ENCODE results near the gene SELENOV. TPM values are rescaled to one million over a fixed set of nuclear protein-coding genes. Genes with fewer than 3 reads are reported as not detected.

Gene SELENOV
- total RNA-seq, 1 donor from 2014 or later, result not detected

DNA sequence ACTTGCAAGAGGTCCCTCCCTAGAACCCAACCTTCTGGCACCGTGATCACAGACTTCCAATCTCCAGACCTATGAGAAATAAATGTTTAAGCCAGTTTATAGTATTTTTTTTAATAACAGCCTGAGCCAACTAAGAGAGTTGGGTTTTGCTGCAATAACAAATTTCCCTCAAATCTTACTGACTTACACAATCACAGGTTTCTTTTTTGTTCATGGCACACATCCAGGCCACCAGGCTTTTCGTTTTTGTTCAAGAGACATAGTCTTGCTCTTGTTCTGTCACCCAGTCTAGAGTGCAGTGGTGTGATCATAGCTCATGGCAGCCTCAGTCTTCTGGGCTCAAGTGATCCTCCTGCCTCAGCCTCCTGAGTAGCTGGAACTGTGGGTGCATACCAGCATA, 2.0 kb upstream of the SELENOV start:
- Mint-ChIP-seq H3K27me3 (ENCODE audit: low read depth) (peaks cover 38% of the 10 kb centered on the region), H3K9me3 (ENCODE audit: low read depth) (no peaks in the 10 kb centered on the region), H3K36me3 (ENCODE audit: low read depth) (peaks cover 5% of the 10 kb centered on the region), H3K4me3 (ENCODE audit: unreplicated experiment) (no peak overlapping the region), H3K4me1 (ENCODE audit: low read depth) (peaks cover 16% of the 10 kb centered on the region), H3K27ac (ENCODE audit: unreplicated experiment) (no peak overlapping the region)
- TF ChIP-seq, protein P1, sequence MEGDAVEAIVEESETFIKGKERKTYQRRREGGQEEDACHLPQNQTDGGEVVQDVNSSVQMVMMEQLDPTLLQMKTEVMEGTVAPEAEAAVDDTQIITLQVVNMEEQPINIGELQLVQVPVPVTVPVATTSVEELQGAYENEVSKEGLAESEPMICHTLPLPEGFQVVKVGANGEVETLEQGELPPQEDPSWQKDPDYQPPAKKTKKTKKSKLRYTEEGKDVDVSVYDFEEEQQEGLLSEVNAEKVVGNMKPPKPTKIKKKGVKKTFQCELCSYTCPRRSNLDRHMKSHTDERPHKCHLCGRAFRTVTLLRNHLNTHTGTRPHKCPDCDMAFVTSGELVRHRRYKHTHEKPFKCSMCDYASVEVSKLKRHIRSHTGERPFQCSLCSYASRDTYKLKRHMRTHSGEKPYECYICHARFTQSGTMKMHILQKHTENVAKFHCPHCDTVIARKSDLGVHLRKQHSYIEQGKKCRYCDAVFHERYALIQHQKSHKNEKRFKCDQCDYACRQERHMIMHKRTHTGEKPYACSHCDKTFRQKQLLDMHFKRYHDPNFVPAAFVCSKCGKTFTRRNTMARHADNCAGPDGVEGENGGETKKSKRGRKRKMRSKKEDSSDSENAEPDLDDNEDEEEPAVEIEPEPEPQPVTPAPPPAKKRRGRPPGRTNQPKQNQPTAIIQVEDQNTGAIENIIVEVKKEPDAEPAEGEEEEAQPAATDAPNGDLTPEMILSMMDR (IDR thresholded peaks at IDR 0.05), result no peak
- no peak for DNase-seq (ENCODE audit: low spot score)

DNA sequence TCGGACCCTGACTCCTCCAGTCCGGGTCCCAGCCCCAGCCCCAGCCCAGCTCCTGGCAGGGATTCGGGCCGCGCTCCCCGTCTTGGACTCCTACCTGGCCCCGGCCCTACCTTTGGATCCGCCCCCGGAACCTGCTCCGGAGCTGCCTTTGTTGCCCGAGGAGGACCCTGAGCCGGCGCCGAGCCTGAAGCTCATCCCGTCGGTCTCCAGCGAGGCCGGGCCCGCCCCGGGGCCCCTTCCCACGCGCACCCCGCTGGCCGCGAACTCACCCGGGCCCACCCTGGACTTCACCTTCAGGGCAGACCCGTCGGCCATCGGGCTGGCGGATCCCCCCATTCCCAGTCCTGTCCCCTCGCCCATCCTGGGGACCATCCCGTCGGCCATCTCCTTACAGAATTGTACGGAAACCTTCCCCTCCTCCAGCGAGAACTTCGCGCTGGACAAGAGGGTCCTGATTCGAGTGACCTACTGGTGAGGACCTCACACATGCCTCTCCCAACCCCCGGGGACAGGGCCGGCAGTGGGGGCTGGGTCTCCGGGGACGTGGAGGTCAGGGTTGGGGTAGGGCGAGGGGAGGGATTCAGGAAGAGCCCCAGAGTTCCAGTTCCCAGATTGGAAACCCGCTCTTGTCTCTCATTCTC, 732 bp downstream of the SELENOV start:
- peak overlapping the region; percentile 49 for H3K27ac Mint-ChIP-seq (ENCODE audit: unreplicated experiment)
- TF ChIP-seq, protein P1 (IDR thresholded peaks at IDR 0.05), result no peak
- H3K9me3 Mint-ChIP-seq (ENCODE audit: low read depth), result no peaks in the 10 kb centered on the region
- peaks cover 5% of the 10 kb centered on the region for H3K36me3 Mint-ChIP-seq (ENCODE audit: low read depth)
- H3K4me1 Mint-ChIP-seq (ENCODE audit: low read depth), result peaks cover 14% of the 10 kb centered on the region
- peak; percentile 90 for DNase-seq (ENCODE audit: low spot score)
- peaks cover 41% of the 10 kb centered on the region for H3K27me3 Mint-ChIP-seq (ENCODE audit: low read depth)
- H3K4me3 Mint-ChIP-seq (ENCODE audit: unreplicated experiment), result peak overlapping the region; percentile 58

DNA sequence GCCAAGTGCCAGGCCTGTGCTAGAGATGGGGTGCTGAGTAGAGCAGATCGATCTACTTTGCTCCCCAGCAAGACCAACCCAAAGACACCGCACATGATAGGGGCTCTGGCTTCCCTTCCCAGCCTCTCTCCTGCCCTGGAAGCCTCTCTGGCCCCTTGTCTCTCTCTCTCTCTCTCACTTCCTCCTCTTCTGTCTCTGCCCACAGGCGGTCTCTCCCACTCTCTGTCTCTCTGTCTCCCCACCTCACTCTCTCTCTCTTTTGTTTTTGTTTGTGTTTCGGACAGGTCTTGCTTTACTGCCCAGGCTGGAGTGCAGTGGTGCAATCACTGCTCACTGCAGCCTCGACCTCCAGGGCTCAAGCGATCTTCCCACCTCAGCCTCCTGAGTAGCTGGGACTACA, 1.3 kb downstream of the SELENOV start:
- Mint-ChIP-seq H3K27me3 (ENCODE audit: low read depth) (peaks cover 41% of the 10 kb centered on the region), H3K9me3 (ENCODE audit: low read depth) (no peaks in the 10 kb centered on the region), H3K4me3 (ENCODE audit: unreplicated experiment) (peak overlapping the region; percentile 6), H3K27ac (ENCODE audit: unreplicated experiment) (no peak overlapping the region), H3K36me3 (ENCODE audit: low read depth) (peaks cover 5% of the 10 kb centered on the region), H3K4me1 (ENCODE audit: low read depth) (peaks cover 14% of the 10 kb centered on the region)
- TF ChIP-seq, protein P1 (IDR thresholded peaks at IDR 0.05), result no peak
- peak; percentile 17 for DNase-seq (ENCODE audit: low spot score)

DNA sequence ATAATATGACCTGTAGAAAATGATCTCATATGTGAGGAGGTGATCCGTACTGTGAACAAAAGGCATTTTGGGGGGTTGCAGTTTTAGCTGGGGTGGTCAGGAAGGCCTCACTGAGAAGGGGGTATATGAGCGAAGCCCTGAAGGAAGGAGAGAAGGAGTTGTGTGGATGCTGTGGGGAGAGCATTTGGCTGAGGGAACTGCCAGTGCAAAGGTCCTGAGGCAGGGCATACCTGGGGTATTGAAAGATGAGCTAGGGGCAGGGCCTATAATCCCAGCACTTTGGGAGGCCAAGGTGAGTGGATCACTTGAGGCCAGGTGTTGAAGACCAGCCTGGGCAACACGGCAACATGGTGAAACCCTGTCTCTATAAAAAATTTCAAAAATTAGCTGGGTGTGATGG, 2.5 kb downstream of the SELENOV start:
- peaks cover 39% of the 10 kb centered on the region for H3K27me3 Mint-ChIP-seq (ENCODE audit: low read depth)
- no peak overlapping the region for H3K27ac Mint-ChIP-seq (ENCODE audit: unreplicated experiment)
- H3K4me3 Mint-ChIP-seq (ENCODE audit: unreplicated experiment), result no peak overlapping the region
- peaks cover 14% of the 10 kb centered on the region for H3K4me1 Mint-ChIP-seq (ENCODE audit: low read depth)
- peaks cover 5% of the 10 kb centered on the region for H3K36me3 Mint-ChIP-seq (ENCODE audit: low read depth)
- DNase-seq (ENCODE audit: low spot score), result no peak
- TF ChIP-seq, protein P1 (IDR thresholded peaks at IDR 0.05), result no peak
- H3K9me3 Mint-ChIP-seq (ENCODE audit: low read depth), result no peaks in the 10 kb centered on the region

DNA sequence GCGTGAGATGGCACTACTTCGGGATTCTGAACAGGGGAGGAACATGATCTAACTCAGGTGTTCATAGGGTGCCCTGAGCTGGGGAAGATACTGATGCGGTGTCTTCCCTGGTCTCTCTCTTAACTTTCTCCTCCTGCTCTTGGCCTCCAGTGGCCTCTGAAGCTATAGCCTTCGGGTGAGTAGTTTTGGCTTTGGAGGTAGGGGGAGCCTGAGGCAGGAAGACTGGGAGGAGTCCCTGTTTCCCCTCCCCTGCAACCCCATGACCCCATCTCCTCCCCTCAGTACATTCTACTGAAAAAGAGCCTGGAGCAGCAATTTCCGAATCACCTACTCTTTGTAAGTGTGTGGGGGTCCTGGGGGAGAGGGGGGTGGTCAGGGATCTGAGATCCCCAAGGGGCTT, 3.5 kb downstream of the SELENOV start:
- H3K4me3 Mint-ChIP-seq (ENCODE audit: unreplicated experiment), result no peak overlapping the region
- H3K27ac Mint-ChIP-seq (ENCODE audit: unreplicated experiment), result no peak overlapping the region
- peaks cover 14% of the 10 kb centered on the region for H3K4me1 Mint-ChIP-seq (ENCODE audit: low read depth)
- H3K27me3 Mint-ChIP-seq (ENCODE audit: low read depth), result peaks cover 35% of the 10 kb centered on the region
- DNase-seq (ENCODE audit: low spot score), result no peak
- no peaks in the 10 kb centered on the region for H3K9me3 Mint-ChIP-seq (ENCODE audit: low read depth)
- TF ChIP-seq, protein P1 (IDR thresholded peaks at IDR 0.05), result no peak
- H3K36me3 Mint-ChIP-seq (ENCODE audit: low read depth), result peaks cover 5% of the 10 kb centered on the region

All from chondrocyte (in vitro differentiated cells).